Activated CD4-positive, alpha-beta T cell treated with anti-CD3 and anti-CD28 coated beads, Interleukin-2, amount 10 ng/mL, durations not matched to agents 24 days and 14 days (primary cell): Measurements from ENCODE around the gene TINAGL1. TPM values are rescaled to one million over a fixed set of nuclear protein-coding genes. Genes with fewer than 3 reads are reported as not detected.
"Not testable (repeated sequence)": the region's sequence is repeated elsewhere in the genome, so short reads cannot be mapped to it uniquely, and the experiment has no call there.

Experiments used
- DNase-seq: peaks from one replicate; pipeline ENCODE4 v3.0.0; 2022
- H3K27ac Mint-ChIP-seq: one replicate; pipeline ENCODE4 v1.8.0; 2022; ENCODE audit warnings: mild to moderate bottlenecking, mixed read lengths
- H3K27me3 Mint-ChIP-seq: one replicate; pipeline ENCODE4 v1.8.0; 2022; ENCODE audit warnings: mixed read lengths
- H3K36me3 Mint-ChIP-seq: one replicate; pipeline ENCODE4 v1.8.0; 2022; ENCODE audit warnings: low read depth, mild to moderate bottlenecking, mixed read lengths
- H3K4me1 Mint-ChIP-seq: one replicate; pipeline ENCODE4 v1.8.0; 2021; ENCODE audit warnings: mixed read lengths
- H3K4me3 Mint-ChIP-seq: one replicate; pipeline ENCODE4 v1.8.0; 2022; ENCODE audit warnings: mild to moderate bottlenecking, moderate library complexity, mixed read lengths
- H3K9me3 Mint-ChIP-seq: one replicate; pipeline ENCODE4 v1.8.0; 2021; ENCODE audit warnings: mixed read lengths
- intact Hi-C: fragments of 100-400 bp; cut with micrococcal nuclease; formaldehyde crosslinking; loops from one replicate; pipeline ENCODE4 v1.15.1; 2023
- total RNA-seq: library from RNA; stranded (reverse); gene quantifications from 2 replicates; pipeline ENCODE4 v1.2.3, GENCODE V29; 2022

The TINAGL1 gene
- total RNA-seq, 1 donor from 2014 or later, result not detected

- Mint-ChIP-seq H3K27ac (no peak overlapping the region), H3K4me1 (peaks cover under 1% of the 10 kb centered on the region), H3K36me3 (no peaks in the 10 kb centered on the region), H3K9me3 (no peaks in the 10 kb centered on the region), H3K4me3 (no peak overlapping the region), H3K27me3 (peaks cover 6% of the 10 kb centered on the region)
- DNase-seq, result no peak
- intact Hi-C loops, result no loop called here
Measured at GRCh38 chr1:31583995-31584868, 7.9 kb downstream of the TINAGL1 start.

GRCh38 chr1:31584869-31585735 lies 8.8 kb downstream of the TINAGL1 start:
- peaks cover 9% of the 10 kb centered on the region for H3K27me3 Mint-ChIP-seq
- H3K4me3 Mint-ChIP-seq, result no peak overlapping the region
- no peak overlapping the region for H3K27ac Mint-ChIP-seq
- peaks cover 2% of the 10 kb centered on the region for H3K4me1 Mint-ChIP-seq
- no peaks in the 10 kb centered on the region for H3K36me3 Mint-ChIP-seq
- no peaks in the 10 kb centered on the region for H3K9me3 Mint-ChIP-seq
- intact Hi-C loops, result no loop called here
- no peak for DNase-seq

GRCh38 chr1:31585736-31586365 lies 9.5 kb downstream of the TINAGL1 start:
- Mint-ChIP-seq H3K27ac (no peak overlapping the region), H3K9me3 (no peaks in the 10 kb centered on the region), H3K4me1 (peaks cover 2% of the 10 kb centered on the region), H3K27me3 (peaks cover 9% of the 10 kb centered on the region), H3K4me3 (no peak overlapping the region), H3K36me3 (no peaks in the 10 kb centered on the region)
- no peak for DNase-seq
- intact Hi-C loops, result no loop called here

GRCh38 chr1:31586376-31587327 lies 10.3 kb downstream of the TINAGL1 start:
- H3K4me3 Mint-ChIP-seq, result no peak overlapping the region
- intact Hi-C loops, result no loop called here

GRCh38 chr1:31587328-31587699 lies 11.0 kb downstream of the TINAGL1 start:
- H3K4me1 Mint-ChIP-seq, DNase-seq, H3K36me3 Mint-ChIP-seq, H3K4me3 Mint-ChIP-seq, intact Hi-C loops, H3K27ac Mint-ChIP-seq, H3K9me3 Mint-ChIP-seq: not testable (repeated sequence)
- peaks cover 16% of the 10 kb centered on the region for H3K27me3 Mint-ChIP-seq

More at GRCh38 chr1:31586376-31587327, 10.3 kb downstream of the TINAGL1 start:
- H3K27me3 Mint-ChIP-seq, result peaks cover 11% of the 10 kb centered on the region
- H3K36me3 Mint-ChIP-seq, result no peaks in the 10 kb centered on the region
- H3K27ac Mint-ChIP-seq, result no peak overlapping the region
- no peak for DNase-seq
- peaks cover 2% of the 10 kb centered on the region for H3K4me1 Mint-ChIP-seq
- H3K9me3 Mint-ChIP-seq, result no peaks in the 10 kb centered on the region

GRCh38 chr1:31587720-31588423 lies 11.6 kb downstream of the TINAGL1 start:
- no peak overlapping the region for H3K27ac Mint-ChIP-seq
- peaks cover 19% of the 10 kb centered on the region for H3K27me3 Mint-ChIP-seq
- DNase-seq, result peak; percentile 83
- H3K36me3 Mint-ChIP-seq, result no peaks in the 10 kb centered on the region
- H3K9me3 Mint-ChIP-seq, result no peaks in the 10 kb centered on the region
- H3K4me3 Mint-ChIP-seq, result no peak overlapping the region
- intact Hi-C loops, result no loop called here
- peaks cover 2% of the 10 kb centered on the region for H3K4me1 Mint-ChIP-seq

GRCh38 chr1:31588751-31589515 lies 12.6 kb downstream of the TINAGL1 start:
- Mint-ChIP-seq H3K36me3 (no peaks in the 10 kb centered on the region), H3K4me1 (peaks cover 2% of the 10 kb centered on the region), H3K9me3 (no peaks in the 10 kb centered on the region), H3K27me3 (peaks cover 21% of the 10 kb centered on the region), H3K4me3 (no peak overlapping the region), H3K27ac (no peak overlapping the region)
- no peak for DNase-seq
- intact Hi-C loops, result no loop called here

GRCh38 chr1:31591425-31592093 lies 15.2 kb downstream of the TINAGL1 start:
- intact Hi-C loops, result no loop called here
- H3K36me3 Mint-ChIP-seq, result no peaks in the 10 kb centered on the region

GRCh38 chr1:31592132-31592531 lies 15.8 kb downstream of the TINAGL1 start:
- no peaks in the 10 kb centered on the region for H3K36me3 Mint-ChIP-seq
- H3K4me1 Mint-ChIP-seq, result peaks cover 2% of the 10 kb centered on the region
- no peak for DNase-seq
- no peak overlapping the region for H3K4me3 Mint-ChIP-seq
- H3K27ac Mint-ChIP-seq, result no peak overlapping the region
- intact Hi-C loops, result no loop called here
- peaks cover 34% of the 10 kb centered on the region for H3K27me3 Mint-ChIP-seq
- no peaks in the 10 kb centered on the region for H3K9me3 Mint-ChIP-seq

More at GRCh38 chr1:31591425-31592093, 15.2 kb downstream of the TINAGL1 start:
- DNase-seq, result no peak
- H3K27me3 Mint-ChIP-seq, result peaks cover 31% of the 10 kb centered on the region
- no peak overlapping the region for H3K4me3 Mint-ChIP-seq
- H3K4me1 Mint-ChIP-seq, result peaks cover 2% of the 10 kb centered on the region
- no peak overlapping the region for H3K27ac Mint-ChIP-seq
- no peaks in the 10 kb centered on the region for H3K9me3 Mint-ChIP-seq

GRCh38 chr1:31593136-31593665 lies 16.9 kb downstream of the TINAGL1 start:
- H3K36me3 Mint-ChIP-seq, result no peaks in the 10 kb centered on the region
- intact Hi-C loops, result no loop called here

GRCh38 chr1:31593770-31594632 lies 17.7 kb downstream of the TINAGL1 start:
- intact Hi-C loops, result no loop called here
- Mint-ChIP-seq H3K4me3 (no peak overlapping the region), H3K27ac (no peak overlapping the region), H3K36me3 (no peaks in the 10 kb centered on the region), H3K4me1 (peaks cover 2% of the 10 kb centered on the region), H3K27me3 (peaks cover 39% of the 10 kb centered on the region), H3K9me3 (no peaks in the 10 kb centered on the region)
- DNase-seq, result peak; percentile 77

More at GRCh38 chr1:31593136-31593665, 16.9 kb downstream of the TINAGL1 start:
- H3K4me1 Mint-ChIP-seq, result peaks cover 2% of the 10 kb centered on the region
- no peak overlapping the region for H3K27ac Mint-ChIP-seq
- H3K4me3 Mint-ChIP-seq, result no peak overlapping the region
- DNase-seq, result no peak
- H3K9me3 Mint-ChIP-seq, result no peaks in the 10 kb centered on the region
- peaks cover 36% of the 10 kb centered on the region for H3K27me3 Mint-ChIP-seq
